Measurements from ENCODE around the gene SOCS7.

DNA sequence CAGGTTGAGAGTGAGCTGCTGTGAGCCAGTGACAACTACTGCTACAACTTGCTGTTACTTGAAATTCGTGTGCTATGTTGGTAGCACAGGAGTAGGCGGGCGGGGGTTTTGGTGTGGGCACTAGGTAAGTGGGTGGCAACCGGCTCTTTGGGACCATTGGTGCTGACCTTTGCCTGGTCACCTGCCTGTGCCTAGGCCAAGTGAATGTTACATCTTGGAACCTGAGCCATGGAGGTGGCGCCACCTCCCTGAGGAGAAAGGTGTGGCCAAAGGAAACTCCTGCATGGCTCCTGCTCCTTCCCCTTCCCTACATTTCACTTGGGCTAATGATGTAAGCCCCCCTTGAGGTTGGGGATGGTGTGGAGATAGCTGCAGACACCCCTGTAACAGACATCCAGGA is 51.3 kb downstream of the SOCS7 start:
- no peak for TF ChIP-seq POLR2A (IDR thresholded peaks at IDR 0.05)
- TF ChIP-seq, protein P1, sequence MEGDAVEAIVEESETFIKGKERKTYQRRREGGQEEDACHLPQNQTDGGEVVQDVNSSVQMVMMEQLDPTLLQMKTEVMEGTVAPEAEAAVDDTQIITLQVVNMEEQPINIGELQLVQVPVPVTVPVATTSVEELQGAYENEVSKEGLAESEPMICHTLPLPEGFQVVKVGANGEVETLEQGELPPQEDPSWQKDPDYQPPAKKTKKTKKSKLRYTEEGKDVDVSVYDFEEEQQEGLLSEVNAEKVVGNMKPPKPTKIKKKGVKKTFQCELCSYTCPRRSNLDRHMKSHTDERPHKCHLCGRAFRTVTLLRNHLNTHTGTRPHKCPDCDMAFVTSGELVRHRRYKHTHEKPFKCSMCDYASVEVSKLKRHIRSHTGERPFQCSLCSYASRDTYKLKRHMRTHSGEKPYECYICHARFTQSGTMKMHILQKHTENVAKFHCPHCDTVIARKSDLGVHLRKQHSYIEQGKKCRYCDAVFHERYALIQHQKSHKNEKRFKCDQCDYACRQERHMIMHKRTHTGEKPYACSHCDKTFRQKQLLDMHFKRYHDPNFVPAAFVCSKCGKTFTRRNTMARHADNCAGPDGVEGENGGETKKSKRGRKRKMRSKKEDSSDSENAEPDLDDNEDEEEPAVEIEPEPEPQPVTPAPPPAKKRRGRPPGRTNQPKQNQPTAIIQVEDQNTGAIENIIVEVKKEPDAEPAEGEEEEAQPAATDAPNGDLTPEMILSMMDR (IDR thresholded peaks at IDR 0.05), result no peak

All from heart left ventricle (tissue), 13 donors.